ENCODE results near the gene GAS6. TPM values are rescaled to one million over a fixed set of nuclear protein-coding genes. Genes with fewer than 3 reads are reported as not detected.

Gene GAS6
- total RNA-seq, 3 donors from 2014 or later, result 101 to 168 (median 113) TPM

DNA sequence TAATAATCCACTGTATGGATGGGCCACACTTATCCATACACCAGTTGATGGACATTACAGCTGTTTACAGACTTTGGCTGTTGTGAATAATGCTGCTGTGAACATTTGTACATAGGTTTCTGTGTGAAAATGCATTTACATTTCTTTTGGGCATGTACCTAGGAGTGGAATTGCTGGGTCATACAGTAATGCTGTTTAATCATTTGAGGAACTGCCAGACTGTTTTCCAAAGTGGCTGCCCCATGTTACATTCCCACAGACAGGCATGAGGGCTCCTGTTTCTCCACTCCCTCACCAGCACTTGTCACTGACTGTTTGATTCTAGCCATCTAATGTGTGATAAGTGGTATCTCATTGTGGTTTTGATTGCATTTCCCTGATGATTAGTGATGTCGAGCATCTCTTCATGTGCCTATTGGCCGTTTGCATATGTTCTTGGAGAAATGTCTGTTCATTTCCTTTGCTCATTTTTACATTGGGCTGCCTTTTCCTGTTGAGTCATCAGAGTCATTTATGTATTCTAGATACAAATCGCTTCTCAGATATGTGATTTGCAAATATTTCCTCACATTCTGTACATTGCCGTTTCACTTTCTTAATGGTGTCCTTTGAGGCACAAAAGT lies 92.1 kb downstream of the GAS6 start:
- H3K4me1 ChIP-seq (ENCODE audit: low read depth), result no peaks in the 10 kb centered on the region
- TF ChIP-seq, protein P1, sequence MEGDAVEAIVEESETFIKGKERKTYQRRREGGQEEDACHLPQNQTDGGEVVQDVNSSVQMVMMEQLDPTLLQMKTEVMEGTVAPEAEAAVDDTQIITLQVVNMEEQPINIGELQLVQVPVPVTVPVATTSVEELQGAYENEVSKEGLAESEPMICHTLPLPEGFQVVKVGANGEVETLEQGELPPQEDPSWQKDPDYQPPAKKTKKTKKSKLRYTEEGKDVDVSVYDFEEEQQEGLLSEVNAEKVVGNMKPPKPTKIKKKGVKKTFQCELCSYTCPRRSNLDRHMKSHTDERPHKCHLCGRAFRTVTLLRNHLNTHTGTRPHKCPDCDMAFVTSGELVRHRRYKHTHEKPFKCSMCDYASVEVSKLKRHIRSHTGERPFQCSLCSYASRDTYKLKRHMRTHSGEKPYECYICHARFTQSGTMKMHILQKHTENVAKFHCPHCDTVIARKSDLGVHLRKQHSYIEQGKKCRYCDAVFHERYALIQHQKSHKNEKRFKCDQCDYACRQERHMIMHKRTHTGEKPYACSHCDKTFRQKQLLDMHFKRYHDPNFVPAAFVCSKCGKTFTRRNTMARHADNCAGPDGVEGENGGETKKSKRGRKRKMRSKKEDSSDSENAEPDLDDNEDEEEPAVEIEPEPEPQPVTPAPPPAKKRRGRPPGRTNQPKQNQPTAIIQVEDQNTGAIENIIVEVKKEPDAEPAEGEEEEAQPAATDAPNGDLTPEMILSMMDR (IDR thresholded peaks at IDR 0.05), result no peak
- DNase-seq (no peak), ATAC-seq (no peak)
- no peak overlapping the region for H3K4me3 ChIP-seq
- intact Hi-C loops (cut with DNase I, micrococcal nuclease), result no loop called here
- H3K36me3 ChIP-seq (ENCODE audit: low read depth), result no peaks in the 10 kb centered on the region
- H3K9me3 ChIP-seq, result no peaks in the 10 kb centered on the region

GRCh38 chr13:113770937-113771336 lies 92.9 kb downstream of the GAS6 start:
- Histone ChIP-seq H3K36me3 (ENCODE audit: low read depth) (no peaks in the 10 kb centered on the region), H3K4me1 (ENCODE audit: low read depth) (no peaks in the 10 kb centered on the region), H3K4me3 (no peak overlapping the region), H3K9me3 (no peaks in the 10 kb centered on the region)
- TF ChIP-seq, protein P1 (IDR thresholded peaks at IDR 0.05), result no peak
- ATAC-seq (no peak), DNase-seq (no peak)
- intact Hi-C loops (cut with DNase I, micrococcal nuclease), result no loop called here

Other genes with a start within 250 kb of the GAS6 start
- gene ATP4B, start 205.9 kb downstream of the GAS6 start, total RNA-seq, result under 1 TPM in 1 of 3 donors, not detected in 2; 0.19 TPM
- under 1 TPM; 0.09 to 0.19 (median 0.09) TPM for gene GRK1, start 196.9 kb downstream of the GAS6 start, total RNA-seq
- 1 to 10 TPM; 2.9 to 6.6 (median 6.3) TPM for gene TMEM255B, start 104.8 kb downstream of the GAS6 start, total RNA-seq
- 1 to 10 TPM; 1.3 to 1.8 (median 1.6) TPM for gene C13orf46, start 110.0 kb upstream of the GAS6 start, total RNA-seq